Putamen (tissue), 1 donor: Measurements from ENCODE around the gene TST.
A peak's percentile ranks its signal among the peaks of the same experiment; 100 is the strongest.

Experiments used
- DNase-seq: peaks from one replicate; pipeline ENCODE4 v3.0.0-alpha.2; 2016; ENCODE audit warnings: low spot score

Gene TST

GRCh38 chr22:37032134-37032534, 12.9 kb upstream of the TST start:
- peak; percentile 69 for DNase-seq

DNA sequence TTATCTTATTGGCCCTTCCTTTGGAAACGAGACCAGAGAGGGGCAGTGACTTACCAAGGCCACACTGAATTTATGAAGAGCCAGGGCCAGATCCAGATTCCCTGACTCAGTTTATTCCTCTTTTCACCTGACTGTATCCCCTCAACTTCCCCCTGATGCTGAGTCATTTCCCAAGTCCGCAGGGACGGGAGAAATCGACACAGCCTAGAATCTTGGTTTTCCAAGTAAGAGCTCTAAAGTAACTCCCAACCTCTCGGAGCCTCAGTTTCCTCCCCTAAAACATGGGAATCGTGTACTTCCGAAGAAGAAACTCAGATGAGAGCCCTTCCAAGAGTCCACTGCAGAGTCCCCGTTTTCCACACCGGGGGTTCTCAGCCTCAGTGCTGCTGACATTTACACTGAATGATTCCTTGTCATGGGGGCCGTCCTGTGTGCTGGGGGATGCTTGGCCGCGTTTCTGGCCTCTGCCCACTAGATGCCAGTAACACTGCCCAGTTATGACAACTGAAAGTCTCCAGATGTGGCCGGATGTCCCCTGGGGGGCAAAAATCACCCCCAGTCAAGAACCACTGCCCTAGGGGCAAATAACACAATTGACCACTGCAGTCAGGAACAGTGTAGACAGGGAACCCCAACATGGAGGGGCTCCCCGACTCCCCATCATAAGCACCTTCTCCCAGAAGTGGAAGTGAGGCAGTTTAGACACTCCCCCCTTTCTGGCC, 11.5 kb upstream of the TST start:
- DNase-seq: no peak

- no peak for DNase-seq
Measured at GRCh38 chr22:37028692-37029674, 9.7 kb upstream of the TST start.

DNA sequence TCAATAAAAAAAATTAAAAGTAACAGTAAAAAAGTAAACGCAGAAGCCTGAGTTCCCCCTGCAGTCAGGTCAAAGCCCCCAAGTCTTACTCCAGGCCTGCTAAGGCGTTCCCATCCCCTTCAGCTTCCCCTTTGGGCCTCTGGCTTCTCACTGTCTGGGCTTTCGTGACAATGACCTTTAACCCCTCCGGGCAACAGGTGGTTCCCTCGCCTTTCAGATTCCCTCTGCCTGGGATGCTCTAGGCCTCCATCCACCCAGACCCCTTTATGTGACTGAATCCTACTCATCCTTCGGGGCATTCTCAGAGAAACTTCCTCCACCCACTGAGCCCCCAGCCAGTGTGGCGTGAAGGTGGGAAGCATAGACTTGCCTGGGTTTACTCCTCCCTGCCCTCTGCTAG, 8.3 kb upstream of the TST start:
- no peak for DNase-seq

DNA sequence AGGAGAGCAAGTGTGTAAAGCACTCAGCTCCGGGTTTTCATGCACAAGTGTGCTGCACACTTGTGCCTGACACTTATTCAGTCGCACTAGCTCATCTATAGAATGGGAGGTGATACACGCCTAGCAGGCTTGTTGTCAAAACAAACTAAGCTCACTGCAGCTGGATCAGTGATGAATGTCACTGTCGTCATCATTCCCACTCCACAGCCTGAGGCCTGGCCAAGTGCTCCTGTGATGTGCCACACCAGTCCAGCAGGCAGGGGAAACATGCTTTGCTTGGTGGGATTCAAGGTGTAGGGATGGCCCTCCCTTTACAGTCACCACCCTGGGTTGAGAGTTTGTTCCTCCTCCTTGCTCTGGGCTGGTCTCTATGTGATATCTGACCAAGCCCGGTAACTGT, 7.1 kb upstream of the TST start:
- DNase-seq: no peak

GRCh38 chr22:37025500-37026070, 6.3 kb upstream of the TST start:
- no peak for DNase-seq

DNA sequence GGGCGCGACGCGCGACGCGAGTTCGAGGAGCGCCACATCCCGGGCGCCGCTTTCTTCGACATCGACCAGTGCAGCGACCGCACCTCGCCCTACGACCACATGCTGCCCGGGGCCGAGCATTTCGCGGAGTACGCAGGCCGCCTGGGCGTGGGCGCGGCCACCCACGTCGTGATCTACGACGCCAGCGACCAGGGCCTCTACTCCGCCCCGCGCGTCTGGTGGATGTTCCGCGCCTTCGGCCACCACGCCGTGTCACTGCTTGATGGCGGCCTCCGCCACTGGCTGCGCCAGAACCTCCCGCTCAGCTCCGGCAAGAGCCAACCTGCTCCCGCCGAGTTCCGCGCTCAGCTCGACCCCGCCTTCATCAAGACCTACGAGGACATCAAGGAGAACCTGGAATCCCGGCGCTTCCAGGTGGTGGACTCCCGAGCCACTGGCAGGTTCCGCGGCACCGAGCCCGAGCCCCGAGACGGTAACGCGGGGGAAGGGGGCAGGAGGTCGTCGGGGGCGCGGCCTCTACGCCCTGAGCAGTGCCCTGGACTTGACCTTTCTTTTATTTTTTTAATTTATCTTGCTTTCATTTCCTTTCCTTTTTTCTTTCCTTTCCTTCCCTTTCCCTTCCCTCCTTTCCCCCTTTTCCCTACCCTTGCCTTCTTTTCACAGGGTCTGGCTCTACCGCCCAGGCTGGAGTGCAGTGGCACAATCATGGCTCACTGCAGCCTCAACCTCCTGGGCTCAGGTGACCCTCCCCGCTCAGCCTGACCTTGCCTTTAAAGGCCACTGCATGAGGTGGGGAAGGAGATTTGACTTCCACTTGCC, 5.3 kb upstream of the TST start:
- DNase-seq: no peak

DNA sequence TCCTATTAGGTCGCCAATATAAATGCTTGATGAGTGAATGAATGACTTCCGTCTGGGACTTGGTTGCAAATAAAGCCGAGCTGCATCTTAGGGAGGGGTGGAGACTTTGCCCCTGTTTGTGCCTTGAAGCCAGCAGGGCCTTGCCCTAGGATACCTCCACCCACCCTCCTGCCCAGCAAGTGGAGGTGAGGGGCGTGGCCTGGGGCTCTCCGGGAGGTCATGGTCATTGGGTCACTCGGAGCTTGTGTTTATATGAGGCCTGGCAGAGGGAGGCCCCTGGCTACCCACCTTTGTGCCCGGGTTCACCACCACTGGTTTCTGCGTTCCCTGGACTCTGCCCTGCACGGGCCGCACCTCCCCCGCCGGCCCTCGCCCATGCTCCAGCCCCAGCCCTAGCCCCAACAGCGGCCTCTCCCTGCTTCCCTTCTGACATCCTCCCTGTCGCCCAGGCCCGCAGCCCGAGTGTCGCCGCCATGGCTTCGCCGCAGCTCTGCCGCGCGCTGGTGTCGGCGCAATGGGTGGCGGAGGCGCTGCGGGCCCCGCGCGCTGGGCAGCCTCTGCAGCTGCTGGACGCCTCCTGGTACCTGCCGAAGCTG, 4.6 kb upstream of the TST start:
- no peak for DNase-seq

GRCh38 chr22:37022483-37023337, 3.5 kb upstream of the TST start:
- DNase-seq: no peak

- no peak for DNase-seq
Measured at GRCh38 chr22:37021710-37022482, 2.6 kb upstream of the TST start.

GRCh38 chr22:37021041-37021440, 1.8 kb upstream of the TST start:
- no peak for DNase-seq

DNA sequence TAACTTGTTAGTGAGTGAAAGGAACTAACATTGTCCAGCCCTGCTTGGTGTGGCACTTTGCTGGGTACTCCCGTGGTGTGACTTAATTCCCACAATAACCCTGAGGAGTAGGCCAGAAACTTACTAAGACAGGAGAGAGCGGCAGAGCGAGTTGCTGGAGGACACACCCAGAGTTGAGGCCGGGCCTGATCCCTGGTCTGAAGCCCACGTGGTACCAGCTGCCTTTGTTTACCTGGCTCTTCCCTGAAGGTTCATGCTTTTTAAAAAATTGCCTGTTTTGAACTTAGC, 889 bp upstream of the TST start:
- DNase-seq: no peak

DNA sequence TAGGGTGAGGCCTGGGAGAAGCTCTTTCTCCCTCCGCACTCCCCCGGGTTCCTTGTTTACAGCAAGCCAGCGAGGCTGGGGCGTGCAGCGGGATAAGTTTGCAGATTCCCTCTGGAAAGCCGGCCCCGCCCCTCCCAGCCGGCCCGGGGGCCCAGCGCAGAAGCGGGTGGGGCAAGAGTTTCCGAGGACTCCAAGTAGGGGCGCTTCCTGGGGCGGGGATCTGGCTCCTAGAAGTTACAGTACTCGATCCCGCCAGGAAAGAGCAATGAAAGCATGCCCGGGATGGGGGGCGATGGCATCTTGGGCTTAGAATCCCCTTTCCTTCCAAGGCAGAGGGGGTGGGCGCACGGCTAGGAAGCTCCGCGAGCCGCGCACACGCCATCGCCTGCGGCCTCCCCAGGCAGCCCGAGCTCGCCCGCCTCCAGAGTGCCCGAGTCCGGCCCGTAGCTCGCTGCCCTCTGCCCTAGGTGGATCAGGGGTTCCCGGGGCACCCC, 385 bp downstream of the TST start:
- DNase-seq: no peak

DNA sequence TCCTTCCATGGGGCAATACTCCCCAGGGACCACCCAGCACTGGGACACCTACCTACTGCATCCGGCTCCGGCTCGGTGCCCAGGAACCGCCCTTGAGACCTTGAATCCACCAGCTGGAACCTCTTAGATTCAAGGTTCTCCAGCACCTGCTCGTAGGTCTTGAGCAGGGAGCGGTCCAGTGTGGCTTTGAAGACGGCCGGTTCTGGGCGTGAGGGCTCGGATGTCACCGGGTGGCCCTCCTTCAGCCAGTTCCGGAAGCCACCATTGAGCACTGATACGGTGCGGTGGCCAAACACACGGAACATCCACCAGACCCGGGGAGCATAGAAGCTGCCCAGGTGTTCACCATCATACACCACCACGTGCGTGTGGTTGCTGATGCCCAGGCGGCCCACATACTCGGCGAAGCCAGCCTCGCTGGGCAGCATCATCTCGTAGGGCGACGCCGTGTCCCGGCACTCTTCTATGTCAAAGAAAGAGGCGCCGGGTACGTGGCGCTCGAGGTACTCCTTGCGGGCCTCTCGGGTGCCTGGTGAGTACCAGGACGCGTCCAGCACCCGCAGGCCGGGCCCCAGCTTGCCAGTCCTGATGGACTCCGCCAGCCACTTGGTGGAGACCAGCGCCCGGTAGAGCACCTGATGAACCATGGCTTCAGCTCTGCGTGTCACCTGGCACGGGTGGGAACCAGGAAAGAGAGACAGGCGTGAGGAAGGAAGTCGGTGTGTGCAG, 997 bp downstream of the TST start:
- no peak for DNase-seq

DNA sequence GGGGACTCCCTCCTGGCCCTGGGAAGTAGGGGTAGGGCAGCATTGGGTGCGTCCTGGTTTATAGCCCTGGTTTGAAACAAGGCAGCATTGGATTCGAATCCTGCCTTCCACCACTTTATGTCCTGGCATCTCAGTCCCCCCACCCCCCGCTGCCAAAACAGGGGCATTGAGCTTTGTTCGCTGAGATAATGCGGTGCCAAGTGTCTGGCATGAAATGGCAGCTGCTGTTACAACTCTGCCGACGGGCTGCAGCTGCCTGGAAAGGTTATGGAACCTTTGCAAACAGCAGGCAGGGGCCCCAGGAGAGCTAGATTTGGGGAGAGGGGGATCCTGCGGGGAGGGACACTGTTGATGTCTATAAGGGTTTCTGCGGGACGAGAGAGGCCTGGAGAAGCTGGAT, 1.9 kb downstream of the TST start:
- DNase-seq: no peak

DNA sequence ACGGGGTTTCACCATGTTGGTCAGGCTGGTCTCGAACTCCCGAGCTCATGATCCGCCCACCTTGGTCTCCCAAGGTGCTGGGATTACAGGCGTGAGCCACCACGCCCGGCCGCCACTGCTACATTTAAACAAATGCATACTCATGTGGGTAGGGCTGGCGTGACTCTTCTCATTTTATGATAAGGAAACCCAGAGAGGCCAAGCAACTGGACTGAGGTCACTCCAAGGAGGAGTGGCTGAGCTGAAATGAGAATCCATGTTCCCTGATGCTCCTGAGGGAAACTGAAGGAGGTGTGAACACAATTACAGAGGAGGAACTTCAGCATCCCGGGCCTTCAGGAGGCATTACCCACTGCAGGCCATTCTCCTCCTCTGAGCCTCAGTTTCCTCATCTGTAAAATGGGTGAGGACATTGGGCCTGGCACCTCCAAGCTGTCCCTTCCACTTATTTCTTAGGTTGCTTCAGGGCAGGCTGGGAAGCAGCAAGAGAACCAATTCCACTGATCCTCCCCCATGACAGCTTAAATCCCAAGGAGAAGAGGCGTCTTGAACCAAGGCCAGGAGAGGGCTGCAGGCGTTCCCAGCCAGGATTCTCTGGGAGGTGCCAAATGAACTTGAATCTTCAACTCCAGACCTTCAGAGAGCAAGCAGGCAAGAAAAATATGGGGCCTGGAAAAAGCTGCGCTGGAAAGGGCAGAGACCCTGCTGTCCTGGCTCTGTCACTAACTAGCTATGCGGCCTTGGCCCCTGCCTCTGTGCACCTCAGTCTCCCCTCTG, 2.9 kb downstream of the TST start:
- no peak for DNase-seq

DNA sequence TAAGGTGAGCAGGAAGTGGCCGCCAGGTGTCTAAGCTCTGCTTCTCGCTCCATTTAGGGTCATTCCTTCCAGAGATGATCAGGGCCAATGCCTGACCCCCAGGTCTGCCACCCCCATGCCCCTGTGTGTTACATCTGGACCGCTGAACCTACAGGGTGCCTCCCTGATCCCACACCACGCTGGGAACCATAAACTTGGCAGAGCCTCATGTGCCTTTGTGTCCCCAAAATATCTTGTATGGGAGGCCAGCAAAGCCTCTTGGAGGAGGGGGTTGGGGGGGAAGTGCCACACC, 3.7 kb downstream of the TST start:
- no peak for DNase-seq

DNA sequence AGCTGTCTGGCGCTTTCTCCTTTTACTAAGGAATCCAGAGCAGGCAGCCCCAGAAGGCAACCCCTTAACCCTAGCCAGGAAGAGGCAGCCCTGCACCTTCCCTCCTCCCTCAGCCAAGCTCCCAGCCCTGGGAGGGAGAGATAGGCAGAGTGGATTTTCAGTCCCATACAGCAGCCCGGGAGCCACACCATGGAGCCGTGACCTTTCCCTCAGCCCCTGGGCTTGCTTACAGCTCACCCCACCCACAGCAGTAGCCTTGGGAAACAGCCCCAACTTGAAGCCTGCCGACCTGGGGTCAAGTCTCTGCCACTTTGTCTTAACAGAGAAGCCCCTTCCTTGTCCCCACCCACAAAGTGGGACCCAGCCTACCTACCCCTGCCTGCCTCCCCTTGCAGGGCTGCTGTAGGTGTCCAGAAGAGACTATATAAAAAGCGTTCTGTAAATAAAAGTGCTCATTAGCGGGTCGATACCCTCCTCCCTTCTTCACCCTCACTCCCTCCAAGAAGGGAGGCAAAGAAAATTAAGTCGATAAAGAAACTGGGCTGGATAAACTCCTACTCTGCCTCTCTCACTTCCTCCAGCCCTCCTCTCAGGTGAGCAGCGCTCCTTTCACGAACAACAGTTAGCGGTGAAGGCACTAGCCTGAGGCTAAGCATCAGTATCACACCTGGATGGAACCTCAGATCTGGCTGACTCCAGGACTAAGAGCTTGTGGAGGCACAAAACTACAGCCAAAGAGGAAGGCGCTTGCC, 4.2 kb downstream of the TST start:
- DNase-seq: no peak
